B cell (primary cell): ENCODE measurements around the gene ST6GALNAC3. TPM values are rescaled to one million over a fixed set of nuclear protein-coding genes. Genes with fewer than 3 reads are reported as not detected.

Experiments
- ATAC-seq: fragments of 200-7000 bp; cut with Tn5 transposase; one replicate; pipeline ENCODE4 v1.10.0; 2021; ENCODE audit warnings: low read depth, mild to moderate bottlenecking, moderate number of reproducible peaks, moderate library complexity
- CTCF ChIA-PET: fragments of 350-600 bp; sonication (Branson Sonifier 250); formaldehyde crosslinking; loops from one replicate; lab custom pipeline; 2021; ENCODE audit warnings: antibody characterized with exemption, inconsistent platforms; lab: Charles Lee
- POLR2A ChIA-PET: fragments of 350-600 bp; sonication (Branson Sonifier 250); formaldehyde crosslinking; loops from one replicate; lab custom pipeline; 2021; ENCODE audit warnings: antibody characterized with exemption; lab: Charles Lee
- DNase-seq: peaks from one replicate; pipeline ENCODE4 v3.0.0; 2013
- H2AFZ ChIP-seq: 2 replicates; pipeline ENCODE4 v1.6.1; 2012; ENCODE audit warnings: mild to moderate bottlenecking, low read depth, low read length; ENCODE audit not compliant: insufficient read depth, poor library complexity, severe bottlenecking
- H3K27ac ChIP-seq, 2 donors: 1 replicate in 1 of 2; 2 replicates in 1 of 2; pipeline ENCODE4 v1.5.1; 2012 to 2013; ENCODE audit warnings: low read length in 2 of 2, mild to moderate bottlenecking in 2 of 2, moderate library complexity in 1 of 2
- H3K27me3 ChIP-seq, 4 experiments: fragments of 200-600 bp in 1 of 4; sonication (generic) in 1 of 4; replicated peaks in 1 of 4; 1 replicate in 2 of 4; 2 replicates in 2 of 4; pipeline versions ENCODE4 v1.6.1 to v1.7.0; 2013 to 2016; ENCODE audit warnings: low read length in 3 of 4, mild to moderate bottlenecking in 2 of 4, mixed read lengths in 1 of 4, moderate library complexity in 1 of 4; ENCODE audit not compliant: insufficient read depth in 4 of 4, control insufficient read depth in 3 of 4; ENCODE audit errors: control extremely low read depth in 1 of 4
- H3K36me3 ChIP-seq, 2 experiments: replicated peaks in 1 of 2; 1 replicate in 1 of 2; 2 replicates in 1 of 2; pipeline versions ENCODE4 v1.6.1 to v1.7.1; 2013; ENCODE audit warnings: low read length in 1 of 2; ENCODE audit not compliant: insufficient read depth in 2 of 2, control insufficient read depth in 1 of 2; ENCODE audit errors: control extremely low read depth in 1 of 2, extremely low read depth in 1 of 2
- H3K4me1 ChIP-seq, 2 donors: fragments of 200-600 bp in 1 of 2; sonication (generic) in 1 of 2; 1 replicate in 1 of 2; 2 replicates in 1 of 2; pipeline versions ENCODE4 v1.5.1 to v1.6.1; 2013 to 2017; ENCODE audit warnings: low read length in 2 of 2; ENCODE audit not compliant: control insufficient read depth in 2 of 2, insufficient read depth in 2 of 2
- H3K4me2 ChIP-seq: replicated peaks from 2 replicates; pipeline ENCODE3; 2012; ENCODE audit warnings: mild to moderate bottlenecking, low read depth, low read length; ENCODE audit not compliant: poor library complexity, severe bottlenecking
- H3K4me3 ChIP-seq, 5 experiments: fragments of 200-600 bp in 1 of 5; sonication (generic) in 1 of 5; 1 replicate in 3 of 5; 2 replicates in 2 of 5; pipeline versions ENCODE4 v1.5.1 to v1.7.0; 2011 to 2016; ENCODE audit warnings: low read length in 4 of 5, mild to moderate bottlenecking in 4 of 5, low read depth in 2 of 5, control low read depth in 1 of 5, moderate library complexity in 1 of 5; ENCODE audit not compliant: insufficient read depth in 1 of 5; ENCODE audit errors: control extremely low read depth in 1 of 5, extremely low read depth in 1 of 5
- H3K79me2 ChIP-seq: fragments of 200-600 bp; sonication (generic); one replicate; pipeline ENCODE4 v1.6.0; 2016; ENCODE audit warnings: low read length; ENCODE audit not compliant: control insufficient read depth, insufficient read depth
- H3K9ac ChIP-seq: fragments of 200-600 bp; sonication (generic); 2 replicates; pipeline ENCODE4 v1.6.1; 2017; ENCODE audit warnings: mild to moderate bottlenecking, low read length, moderate library complexity
- H3K9me3 ChIP-seq, 3 donors: one replicate each; pipeline versions ENCODE4 v1.6.1 to v1.7.1; 2013; ENCODE audit warnings: low read length in 2 of 3; ENCODE audit not compliant: control insufficient read depth in 2 of 3, insufficient read depth in 1 of 3; ENCODE audit errors: control extremely low read depth in 1 of 3
- H4K20me1 ChIP-seq: 2 replicates; pipeline ENCODE4 v1.6.0; 2012; ENCODE audit warnings: mild to moderate bottlenecking, low read length; ENCODE audit not compliant: insufficient read depth, control insufficient read depth, poor library complexity, severe bottlenecking
- H3K27ac Mint-ChIP-seq: one replicate; pipeline ENCODE4 v1.8.0; 2021; ENCODE audit warnings: mixed read lengths
- H3K27me3 Mint-ChIP-seq: one replicate; pipeline ENCODE4 v1.8.0; 2021; ENCODE audit warnings: mixed read lengths
- H3K4me1 Mint-ChIP-seq: one replicate; pipeline ENCODE4 v1.8.0; 2021; ENCODE audit warnings: mixed read lengths
- H3K4me3 Mint-ChIP-seq: one replicate; pipeline ENCODE4 v1.8.0; 2021; ENCODE audit warnings: mixed read lengths
- H3K9me3 Mint-ChIP-seq: one replicate; pipeline ENCODE4 v1.8.0; 2022; ENCODE audit warnings: mixed read lengths; ENCODE audit not compliant: insufficient read depth
- CTCF ChIP-seq: fragments of 200-600 bp; IDR thresholded peaks from one replicate; pipeline ENCODE4 v1.8.0; 2022; ENCODE audit warnings: antibody characterized with exemption, mild to moderate bottlenecking
- EZH2 ChIP-seq: IDR thresholded peaks from 2 replicates; pipeline ENCODE4 v1.6.1; 2012; ENCODE audit warnings: borderline replicate concordance, low read depth, mild to moderate bottlenecking, moderate library complexity, low read length; ENCODE audit not compliant: insufficient read depth, poor library complexity, severe bottlenecking
- WGBS: methylation state at CpG from one replicate; pipeline ENCODE4 v1.1.5; 2013; ENCODE audit warnings: missing lambda C conversion rate; ENCODE audit not compliant: insufficient coverage; 5-methylcytosine and 5-hydroxymethylcytosine counted together
- intact Hi-C: fragments of 100-400 bp; cut with micrococcal nuclease; formaldehyde crosslinking; loops from one replicate; pipeline ENCODE4 v1.10.0; 2022
- polyA plus RNA-seq: library from polyadenylated mRNA; depleted of rRNA; stranded (reverse); fragments of >200 nt; gene quantifications from 2 replicates; pipeline ENCODE4 v1.2.3, GENCODE V29; 2012
- total RNA-seq, 2 donors: library from RNA; stranded (reverse); fragments of 120-200 nt in 1 of 2; gene quantifications; 1 replicate in 1 of 2; 2 replicates in 1 of 2; pipeline versions ENCODE4 v1.2.3 to v1.2.4, GENCODE V29; 2013 to 2022

Gene ST6GALNAC3
- total and polyA plus RNA-seq, 2 donors (not counting 1 experiment from before 2014, with no cell fraction given), result 3.0 to 17.3 TPM

GRCh38 chr1:76029331-76029730, 45.2 kb upstream of the ST6GALNAC3 start:
- no peak overlapping the region for H3K9ac ChIP-seq
- Mint-ChIP-seq H3K27me3 (peaks cover 16% of the 10 kb centered on the region), H3K4me1 (no peaks in the 10 kb centered on the region), H3K4me3 (no peak overlapping the region), H3K27ac (no peak overlapping the region), H3K9me3 (no peaks in the 10 kb centered on the region)
- H3K27ac ChIP-seq, result no peak overlapping the region
- H3K4me2 ChIP-seq, result no peak overlapping the region
- ATAC-seq (no peak), DNase-seq (no peak)
- H3K27me3 ChIP-seq, result peaks cover 0 to 5% (median 1%) of the 10 kb centered on the region in 4 experiments
- ChIA-PET POLR2A (no interaction called here), CTCF (no interaction called here)
- no peak overlapping the region for H2AFZ ChIP-seq
- intact Hi-C loops, result no loop called here
- no peaks in the 10 kb centered on the region for H3K9me3 ChIP-seq
- no peak overlapping the region for H3K4me3 ChIP-seq
- no peaks in the 10 kb centered on the region for H3K4me1 ChIP-seq
- H3K36me3 ChIP-seq, result no peaks in the 10 kb centered on the region
- no CpG with 5 or more reads among the region's 1 CpG for WGBS
- H4K20me1 ChIP-seq, result no peaks in the 10 kb centered on the region
- no peaks in the 10 kb centered on the region for H3K79me2 ChIP-seq
- no peak for TF ChIP-seq CTCF

GRCh38 chr1:76031496-76031895, 43.0 kb upstream of the ST6GALNAC3 start:
- H2AFZ ChIP-seq, result no peak overlapping the region
- H3K27ac Mint-ChIP-seq, result no peak overlapping the region
- peaks cover 10% of the 10 kb centered on the region for H3K27me3 Mint-ChIP-seq
- H3K27me3 ChIP-seq, result peaks cover 0 to 5% (median 1%) of the 10 kb centered on the region in 4 experiments
- H3K9me3 Mint-ChIP-seq, result no peaks in the 10 kb centered on the region
- WGBS, result 60% methylated on average over 1 of the region's 2 CpGs
- no peak for ATAC-seq
- CTCF ChIA-PET, result no interaction called here
- no peak overlapping the region for H3K4me2 ChIP-seq
- DNase-seq, result no peak
- no peaks in the 10 kb centered on the region for H3K9me3 ChIP-seq
- no peaks in the 10 kb centered on the region for H3K79me2 ChIP-seq
- no peak overlapping the region for H3K27ac ChIP-seq
- H3K9ac ChIP-seq, result no peak overlapping the region
- no peaks in the 10 kb centered on the region for H3K4me1 ChIP-seq
- no peak overlapping the region for H3K4me3 ChIP-seq
- intact Hi-C loops, result no loop called here
- H3K4me3 Mint-ChIP-seq, result no peak overlapping the region
- no peaks in the 10 kb centered on the region for H4K20me1 ChIP-seq
- no peaks in the 10 kb centered on the region for H3K36me3 ChIP-seq
- POLR2A ChIA-PET, result no interaction called here
- TF ChIP-seq CTCF (no peak), EZH2 (no peak)
- no peaks in the 10 kb centered on the region for H3K4me1 Mint-ChIP-seq
